ENCODE data around the gene VSTM2B. TPM values are rescaled to one million over a fixed set of nuclear protein-coding genes. Genes with fewer than 3 reads are reported as not detected.

The VSTM2B gene
- total and polyA plus RNA-seq, 2 of the 13 experiments (the other 11 are each of a cell fraction or from before 2014, with no cell fraction given), result not detected

DNA sequence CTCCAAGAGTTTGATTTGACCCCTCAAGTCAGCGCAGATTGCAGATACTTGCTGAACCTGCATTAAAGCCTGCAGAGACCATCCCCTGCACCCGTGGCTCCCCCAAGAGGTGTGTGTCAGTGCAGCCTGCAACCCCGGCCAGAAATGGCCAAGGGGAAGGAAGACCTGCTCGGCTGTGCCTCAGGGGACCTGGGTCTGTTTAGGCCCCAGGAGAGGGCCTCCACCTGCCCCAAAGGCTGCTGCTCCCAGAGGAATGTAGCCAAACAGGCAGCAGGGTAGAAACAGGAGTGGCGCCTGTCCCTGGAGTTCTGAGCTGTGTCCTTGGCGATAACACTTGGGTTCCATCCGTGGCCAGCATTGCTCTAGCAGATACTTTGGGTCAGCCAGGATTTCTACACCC lies 88.3 kb downstream of the VSTM2B start:
- intact Hi-C loops (cut with micrococcal nuclease; ENCODE audit: unreplicated experiment), result no loop called here
- Histone ChIP-seq H4K20me1 (ENCODE audit: insufficient read depth, low read length) (no peaks in the 10 kb centered on the region), H3K27ac (ENCODE audit: extremely low read length, insufficient read depth, low read length) (no peak overlapping the region), H3K79me2 (ENCODE audit: insufficient read depth, low read length) (no peaks in the 10 kb centered on the region), H2AFZ (ENCODE audit: low read length) (no peak overlapping the region), H3K9ac (ENCODE audit: insufficient read depth, low read depth, low read length) (no peak overlapping the region), H3K36me3 (replicated peaks in 1 of 2; ENCODE audit: control insufficient read depth in 1 of 2, insufficient read depth in 2 of 2, low read length in 2 of 2) (peaks cover 20 to 45% of the 10 kb centered on the region in 2 experiments), H3K27me3 (ENCODE audit: control insufficient read depth in 1 of 2, insufficient read depth in 2 of 2, low read length in 2 of 2) (no peaks in the 10 kb centered on the region), H3K4me3 (replicated peaks in 1 of 3; ENCODE audit: insufficient read depth in 1 of 3, low read depth in 2 of 3, low read length in 3 of 3) (no peak overlapping the region), H3K4me2 (ENCODE audit: low read depth, low read length) (no peak overlapping the region), H3K9me3 (ENCODE audit: low read length) (no peaks in the 10 kb centered on the region), H3K4me1 (ENCODE audit: insufficient read depth, low read length) (peaks cover 5% of the 10 kb centered on the region; the same call in 1 of the 2 replicates)
- in situ Hi-C loops (cut with HindIII; ENCODE audit: extremely low pct_ligation_motif_present, low pct_unique_long_range_greater_than_20kb), result loop anchor here (5.0 kb wide), 1 partner anchor 78 kb away; no protein-coding TSS in a partner anchor
- WGBS (ENCODE audit: low lambda C conversion rate), result 93% methylated on average over 5 of the region's 7 CpGs
- DNase-seq (ENCODE audit: low spot score), result no peak
- TF ChIP-seq YEATS4 (CRISPR knock-in tag; IDR thresholded peaks at IDR 0.05; ENCODE audit: borderline replicate concordance) (no peak), ZSCAN22 (CRISPR knock-in tag; IDR thresholded peaks at IDR 0.05) (no peak), TBL1XR1 (IDR thresholded peaks at IDR 0.05; ENCODE audit: borderline replicate concordance, low read length, partially characterized antibody) (no peak), ZKSCAN8 (CRISPR knock-in tag; IDR thresholded peaks at IDR 0.05; ENCODE audit: borderline replicate concordance) (no peak)
- TF ChIP-seq, protein P1, sequence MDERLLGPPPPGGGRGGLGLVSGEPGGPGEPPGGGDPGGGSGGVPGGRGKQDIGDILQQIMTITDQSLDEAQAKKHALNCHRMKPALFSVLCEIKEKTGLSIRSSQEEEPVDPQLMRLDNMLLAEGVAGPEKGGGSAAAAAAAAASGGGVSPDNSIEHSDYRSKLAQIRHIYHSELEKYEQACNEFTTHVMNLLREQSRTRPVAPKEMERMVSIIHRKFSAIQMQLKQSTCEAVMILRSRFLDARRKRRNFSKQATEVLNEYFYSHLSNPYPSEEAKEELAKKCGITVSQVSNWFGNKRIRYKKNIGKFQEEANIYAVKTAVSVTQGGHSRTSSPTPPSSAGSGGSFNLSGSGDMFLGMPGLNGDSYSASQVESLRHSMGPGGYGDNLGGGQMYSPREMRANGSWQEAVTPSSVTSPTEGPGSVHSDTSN (CRISPR knock-in tag; IDR thresholded peaks at IDR 0.05), result no peak
- TF ChIP-seq, protein P2, sequence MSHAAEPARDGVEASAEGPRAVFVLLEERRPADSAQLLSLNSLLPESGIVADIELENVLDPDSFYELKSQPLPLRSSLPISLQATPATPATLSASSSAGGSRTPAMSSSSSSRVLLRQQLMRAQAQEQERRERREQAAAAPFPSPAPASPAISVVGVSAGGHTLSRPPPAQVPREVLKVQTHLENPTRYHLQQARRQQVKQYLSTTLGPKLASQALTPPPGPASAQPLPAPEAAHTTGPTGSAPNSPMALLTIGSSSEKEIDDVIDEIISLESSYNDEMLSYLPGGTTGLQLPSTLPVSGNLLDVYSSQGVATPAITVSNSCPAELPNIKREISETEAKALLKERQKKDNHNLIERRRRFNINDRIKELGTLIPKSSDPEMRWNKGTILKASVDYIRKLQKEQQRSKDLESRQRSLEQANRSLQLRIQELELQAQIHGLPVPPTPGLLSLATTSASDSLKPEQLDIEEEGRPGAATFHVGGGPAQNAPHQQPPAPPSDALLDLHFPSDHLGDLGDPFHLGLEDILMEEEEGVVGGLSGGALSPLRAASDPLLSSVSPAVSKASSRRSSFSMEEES (CRISPR knock-in tag; IDR thresholded peaks at IDR 0.05), result no peak
- BruUV-seq (replicated peaks), result no TSS peak
- CTCF ChIA-PET (ENCODE audit: low intra/inter-chr PET ratio, low total read pairs), result no interaction called here
- POLR2A ChIA-PET, result interaction anchor here (1.0 kb wide), 1 partner anchor 8 kb away, joined by 3 read pairs; the partner anchor contains the start of gene POP4
- no peak for ATAC-seq
- FAIRE-seq, result no peak

Other genes with a start within 250 kb of the VSTM2B start
- 84.0 and 120 TPM in 2 replicates for gene POP4, start 80.3 kb downstream of the VSTM2B start, total RNA-seq (2016; rRNA removed; fragmentation: Illumina TruSeq; extraction: Trizol)
- 29.4 and 32.2 TPM in 2 replicates for gene POP4, start 80.3 kb downstream of the VSTM2B start, polyA plus RNA-seq (2011; rRNA removed)
- gene PLEKHF1, start 139.5 kb downstream of the VSTM2B start, total RNA-seq (2016; rRNA removed; fragmentation: Illumina TruSeq; extraction: Trizol), result 3.2 and 3.8 TPM in 2 replicates
- gene PLEKHF1, start 139.5 kb downstream of the VSTM2B start, polyA plus RNA-seq (2011; rRNA removed), result 2.9 TPM in 2 replicates
- 34.4 and 34.8 TPM in 2 replicates for gene C19orf12, start 189.3 kb downstream of the VSTM2B start, total RNA-seq (2016; rRNA removed; fragmentation: Illumina TruSeq; extraction: Trizol)
- gene C19orf12, start 189.3 kb downstream of the VSTM2B start, polyA plus RNA-seq (2011; rRNA removed), result 17.7 and 19.6 TPM in 2 replicates